HG03565 (cell line): ENCODE measurements around the gene SPSB3.
A peak's percentile ranks its signal among the peaks of the same experiment; 100 is the strongest.

Experiments
- ATAC-seq: cut with Tn5 transposase; IDR thresholded peaks from one replicate; pipeline ENCODE4 v1.9.1; 2021; ENCODE audit warnings: mild to moderate bottlenecking, moderate library complexity; ENCODE audit not compliant: unreplicated experiment

SPSB3 gene

GRCh38 chr16:1775846-1776671 lies 6.3 kb downstream of the SPSB3 start:
- ATAC-seq = no peak

GRCh38 chr16:1775006-1775845 lies 7.1 kb downstream of the SPSB3 start:
- no peak for ATAC-seq

GRCh38 chr16:1774448-1774780 lies 8.0 kb downstream of the SPSB3 start:
- ATAC-seq = no peak

GRCh38 chr16:1773703-1774447 lies 8.5 kb downstream of the SPSB3 start:
- no peak for ATAC-seq

- peak; percentile 34 for ATAC-seq
These were observed 9.3 kb downstream of the SPSB3 start, which contains the start of gene MRPS34 for GRCh38 chr16:1772908-1773702. MRPS34 (minus strand) TSS chr16:1773134; CDS start chr16:1773119, 15 bp downstream.

- ATAC-seq = peak; percentile 10
These were observed 9.9 kb downstream of the SPSB3 start, which contains the start of gene EME2 for GRCh38 chr16:1772362-1772907. EME2 (plus strand) TSS chr16:1772810; CDS start chr16:1773228, 418 bp downstream.

- no peak for ATAC-seq
These were observed 10.5 kb downstream of the SPSB3 start for GRCh38 chr16:1771864-1772361.

- no peak for ATAC-seq
These were observed 11.0 kb downstream of the SPSB3 start, which contains the start of gene NME3 for GRCh38 chr16:1771188-1771863. NME3 (minus strand) TSS chr16:1771543; CDS start chr16:1771534, 9 bp downstream.

- ATAC-seq = no peak
These were observed 11.8 kb downstream of the SPSB3 start for GRCh38 chr16:1770328-1771187.

GRCh38 chr16:1769402-1770300 lies 12.7 kb downstream of the SPSB3 start:
- no peak for ATAC-seq

GRCh38 chr16:1768767-1769401 lies 13.5 kb downstream of the SPSB3 start:
- ATAC-seq = no peak

GRCh38 chr16:1768061-1768766 lies 14.2 kb downstream of the SPSB3 start:
- ATAC-seq = no peak

- no peak for ATAC-seq
These were observed 15.0 kb downstream of the SPSB3 start for GRCh38 chr16:1767116-1767994.

GRCh38 chr16:1766701-1767100 lies 15.7 kb downstream of the SPSB3 start:
- no peak for ATAC-seq

- ATAC-seq = no peak
These were observed 16.1 kb downstream of the SPSB3 start for GRCh38 chr16:1766231-1766630.
